NCI-H1436 (cell line): Measurements from ENCODE around the gene MFSD11.
"Not testable (repeated sequence)": the region's sequence is repeated elsewhere in the genome, so short reads cannot be mapped to it uniquely, and the experiment has no call there.

Experiments
- DNase-seq: peaks from one replicate; lab custom pipeline; 2025; lab: John Stamatoyannopoulos, UW

MFSD11 gene

DNA sequence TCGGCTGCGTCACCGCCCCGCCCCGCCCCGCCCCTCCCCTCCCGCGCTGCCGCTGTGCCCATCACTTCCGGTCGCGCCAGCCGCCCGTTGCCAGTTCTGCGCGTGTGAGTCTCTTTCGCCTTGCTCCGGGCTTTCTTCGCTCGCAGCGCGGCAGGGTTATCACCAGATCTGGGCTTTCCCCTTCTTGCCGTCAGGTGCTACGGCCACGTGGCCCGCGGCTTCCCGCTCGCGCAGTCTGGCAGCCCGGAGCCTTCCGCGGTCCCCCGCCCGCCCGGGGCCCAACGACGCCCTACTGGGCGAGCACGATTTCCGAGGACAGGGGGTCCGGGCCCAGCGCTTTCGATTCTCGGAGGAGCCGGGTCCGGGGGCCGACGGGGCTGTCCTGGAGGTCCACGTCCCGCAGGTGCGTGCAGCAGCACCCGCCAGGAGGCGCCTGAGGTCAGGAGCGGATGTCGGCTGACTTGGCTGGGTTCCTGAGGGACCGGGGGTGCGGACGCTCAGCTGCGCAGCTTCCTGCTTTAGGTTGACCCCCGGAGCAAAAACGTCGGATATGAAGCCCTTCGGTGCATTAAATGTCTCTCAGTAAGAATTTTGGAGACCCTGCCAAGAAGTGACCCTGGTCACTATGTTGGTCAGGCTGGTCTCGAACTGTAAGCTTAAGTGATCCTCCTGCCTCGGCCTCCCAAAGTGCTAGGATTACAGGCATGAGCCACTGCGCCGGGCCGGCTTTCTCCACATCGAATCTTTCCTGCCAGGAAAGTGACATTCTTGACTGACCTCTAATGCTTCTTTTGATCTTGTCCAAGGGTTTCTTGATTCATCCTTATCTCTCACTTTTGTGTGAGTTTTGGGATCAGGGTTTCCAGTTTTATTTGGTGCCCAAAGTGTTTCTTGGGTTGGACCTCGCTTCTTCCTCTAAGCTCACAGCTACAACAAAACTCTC, 10.9 kb upstream of the MFSD11 start, which contains the start of gene METTL23:
METTL23 (plus strand) TSS at position 64 of the 943 bp plus-strand sequence. CDS start 2,872 bp downstream, outside the sequence.
- DNase-seq = peak; percentile 81

DNA sequence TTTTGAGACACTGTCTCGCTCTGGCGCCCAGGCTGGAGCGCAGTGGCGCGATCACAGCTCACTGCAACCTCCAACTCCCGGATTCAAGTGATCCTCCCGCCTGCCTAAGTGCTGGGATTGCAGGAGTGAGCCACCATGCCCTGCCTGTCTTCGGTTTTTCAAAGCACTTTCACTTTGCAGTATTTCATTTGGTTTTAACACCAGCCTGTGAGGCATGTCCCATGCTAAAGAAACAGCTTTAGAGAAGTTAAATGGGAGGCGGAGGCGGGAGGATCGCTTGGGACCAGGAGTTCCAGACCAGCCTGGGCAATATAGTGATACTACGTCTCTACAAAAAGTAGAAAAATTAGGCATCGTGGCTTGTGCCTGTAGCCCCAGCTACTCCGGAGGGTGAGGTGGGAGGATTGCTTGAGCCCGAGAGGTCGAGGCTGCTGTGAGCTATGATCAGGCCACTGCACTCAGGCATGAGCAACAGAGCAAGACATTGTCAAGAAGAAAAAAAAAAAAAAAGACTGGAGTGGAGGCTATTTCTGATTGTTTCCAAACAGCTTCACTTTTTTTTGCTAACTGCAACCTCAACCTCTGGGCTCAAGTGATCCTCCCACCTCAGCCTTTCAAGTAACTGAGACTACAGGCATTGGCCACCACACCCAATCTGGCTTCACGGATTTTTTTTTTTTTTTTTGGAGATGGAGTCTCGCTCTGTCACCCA, 10.0 kb upstream of the MFSD11 start:
- no peak for DNase-seq

DNA sequence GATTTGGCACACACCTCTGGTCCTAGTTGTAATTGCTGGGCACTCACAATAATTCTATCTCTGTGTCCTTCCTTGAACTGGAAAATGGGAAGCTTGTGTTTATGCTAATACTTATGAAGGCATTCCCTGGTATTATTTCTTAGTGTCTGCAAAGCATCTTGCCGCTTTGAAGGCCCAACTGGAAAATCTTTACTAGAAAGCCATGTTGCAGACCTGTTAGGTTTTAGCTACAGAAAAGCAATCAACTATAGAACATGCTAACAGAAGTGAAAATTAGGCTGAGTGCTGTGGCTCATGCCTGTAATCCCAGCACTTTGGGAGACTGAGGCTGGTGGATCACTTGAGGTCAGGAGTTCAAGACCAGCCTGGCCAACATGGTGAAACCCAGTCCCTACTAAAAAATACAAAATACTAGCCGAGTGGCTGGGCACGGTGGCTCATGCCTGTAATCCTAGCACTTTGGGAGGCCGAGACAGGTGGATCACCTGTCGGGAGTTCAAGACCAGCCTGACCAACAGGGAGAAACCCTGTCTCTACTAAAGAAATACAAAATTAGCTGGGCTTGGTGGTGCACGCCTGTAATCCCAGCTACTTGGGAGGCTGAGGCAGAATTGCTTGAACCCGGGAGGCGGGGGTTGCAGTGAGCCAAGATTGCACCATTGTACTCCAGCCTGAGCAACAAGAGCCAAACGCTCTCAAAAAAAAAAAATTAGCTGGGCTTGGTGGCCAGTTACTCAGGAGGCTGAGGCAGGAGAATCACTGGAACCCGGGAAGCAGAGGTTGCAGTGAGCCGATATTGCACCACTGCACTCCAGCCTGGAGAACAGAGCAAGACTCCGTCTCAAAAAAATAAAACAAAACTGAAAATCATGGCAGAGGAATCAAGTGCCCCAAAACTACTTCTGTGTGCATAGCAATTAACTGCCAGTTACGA, 5.9 kb upstream of the MFSD11 start:
- DNase-seq = not testable (repeated sequence)

DNA sequence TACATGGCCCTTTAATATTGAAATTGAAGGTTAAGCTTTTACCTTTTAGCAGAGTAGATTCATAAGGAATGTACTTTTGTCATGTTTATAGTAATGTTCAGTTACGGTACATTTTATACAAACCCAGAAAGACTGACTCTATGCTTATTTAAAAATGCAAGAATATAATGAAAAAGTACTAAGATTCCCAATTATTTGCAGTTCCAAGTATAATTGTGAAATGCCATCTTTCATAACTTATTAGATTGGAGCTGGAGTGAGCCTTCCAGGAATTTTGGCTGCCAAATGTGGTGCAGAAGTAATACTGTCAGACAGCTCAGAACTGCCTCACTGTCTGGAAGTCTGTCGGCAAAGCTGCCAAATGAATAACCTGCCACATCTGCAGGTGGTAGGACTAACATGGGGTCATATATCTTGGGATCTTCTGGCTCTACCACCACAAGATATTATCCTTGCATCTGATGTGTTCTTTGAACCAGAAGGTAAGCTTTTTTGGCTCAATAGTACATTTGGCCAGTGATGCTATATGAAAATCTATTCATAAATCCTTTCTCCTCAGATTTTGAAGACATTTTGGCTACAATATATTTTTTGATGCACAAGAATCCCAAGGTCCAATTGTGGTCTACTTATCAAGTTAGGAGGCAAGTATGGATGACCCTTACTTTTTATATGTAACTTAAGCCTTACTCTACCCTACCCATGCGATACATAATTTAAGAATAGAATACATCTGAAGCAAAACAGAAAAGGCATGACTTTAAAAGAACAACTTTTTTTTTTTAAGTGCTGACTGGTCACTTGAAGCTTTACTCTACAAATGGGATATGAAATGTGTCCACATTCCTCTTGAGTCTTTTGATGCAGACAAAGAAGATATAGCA, 4.9 kb upstream of the MFSD11 start:
- DNase-seq = no peak

DNA sequence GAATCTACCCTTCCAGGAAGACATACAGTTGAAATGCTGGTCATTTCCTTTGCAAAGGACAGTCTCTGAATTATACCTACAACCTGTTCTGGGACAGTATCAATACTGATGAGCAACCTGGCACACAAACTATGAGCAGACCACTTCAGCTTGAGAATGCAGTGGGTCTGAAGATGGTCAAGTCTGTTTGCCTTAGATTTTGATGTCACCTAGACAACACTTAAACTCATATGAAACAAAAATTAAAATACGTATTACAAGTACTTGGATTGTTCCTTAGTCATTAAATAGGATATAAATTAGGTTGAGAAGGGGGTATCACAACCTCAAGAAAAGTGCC, 4.3 kb upstream of the MFSD11 start:
- DNase-seq = no peak

DNA sequence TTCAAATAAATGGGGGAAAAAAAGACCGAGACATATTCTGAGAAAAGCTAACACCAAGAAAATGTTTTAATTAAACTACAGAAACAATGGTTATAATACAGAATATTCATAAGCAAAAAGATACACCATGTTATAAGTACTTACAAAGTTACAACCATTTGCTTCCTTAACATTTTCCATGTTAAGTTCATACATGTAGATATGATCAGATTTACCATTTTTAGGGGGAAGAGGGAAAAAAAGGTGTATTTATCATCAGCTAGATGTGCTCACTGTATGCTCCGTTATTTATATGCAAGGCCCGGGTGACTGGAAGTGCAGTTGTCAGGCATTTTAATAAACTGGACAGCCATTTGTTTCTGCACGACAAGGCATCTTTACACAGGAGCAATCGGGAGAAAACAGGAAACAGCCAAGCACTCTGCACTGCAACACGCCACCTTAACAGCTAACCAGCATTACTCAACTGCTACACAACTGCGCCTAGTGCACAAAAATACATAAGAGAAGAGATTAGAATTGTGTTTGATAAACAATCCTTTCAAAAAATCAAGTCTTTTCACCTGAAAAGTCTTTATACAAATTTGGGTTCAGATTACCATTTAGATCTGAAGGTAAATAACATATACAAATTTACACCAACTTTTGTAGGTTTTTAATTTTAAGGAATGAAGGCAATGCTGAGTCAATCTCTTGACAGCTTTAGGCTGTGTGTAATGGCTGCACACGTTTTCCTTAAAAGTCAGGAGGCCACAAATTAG, 3.7 kb upstream of the MFSD11 start:
- no peak for DNase-seq

DNA sequence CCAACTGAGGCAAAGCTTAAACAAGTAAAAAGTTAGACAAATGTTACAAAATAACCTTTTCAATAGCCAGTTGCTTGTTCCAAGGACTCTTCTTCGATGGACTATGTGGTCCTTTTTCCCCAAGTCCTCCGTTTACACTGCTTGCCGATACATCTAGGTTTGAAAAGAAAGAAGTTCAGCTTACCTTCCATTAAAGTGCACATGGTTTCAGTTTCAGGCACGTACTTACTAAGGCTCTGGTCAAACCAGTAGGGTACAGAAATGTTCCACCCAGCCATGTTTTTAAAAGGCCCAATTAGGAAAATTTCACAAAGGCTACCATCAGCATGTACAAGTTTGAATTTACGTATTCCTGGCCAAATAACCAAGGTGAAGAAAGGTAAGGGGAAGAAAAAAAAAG, 2.9 kb upstream of the MFSD11 start:
- DNase-seq = no peak

DNA sequence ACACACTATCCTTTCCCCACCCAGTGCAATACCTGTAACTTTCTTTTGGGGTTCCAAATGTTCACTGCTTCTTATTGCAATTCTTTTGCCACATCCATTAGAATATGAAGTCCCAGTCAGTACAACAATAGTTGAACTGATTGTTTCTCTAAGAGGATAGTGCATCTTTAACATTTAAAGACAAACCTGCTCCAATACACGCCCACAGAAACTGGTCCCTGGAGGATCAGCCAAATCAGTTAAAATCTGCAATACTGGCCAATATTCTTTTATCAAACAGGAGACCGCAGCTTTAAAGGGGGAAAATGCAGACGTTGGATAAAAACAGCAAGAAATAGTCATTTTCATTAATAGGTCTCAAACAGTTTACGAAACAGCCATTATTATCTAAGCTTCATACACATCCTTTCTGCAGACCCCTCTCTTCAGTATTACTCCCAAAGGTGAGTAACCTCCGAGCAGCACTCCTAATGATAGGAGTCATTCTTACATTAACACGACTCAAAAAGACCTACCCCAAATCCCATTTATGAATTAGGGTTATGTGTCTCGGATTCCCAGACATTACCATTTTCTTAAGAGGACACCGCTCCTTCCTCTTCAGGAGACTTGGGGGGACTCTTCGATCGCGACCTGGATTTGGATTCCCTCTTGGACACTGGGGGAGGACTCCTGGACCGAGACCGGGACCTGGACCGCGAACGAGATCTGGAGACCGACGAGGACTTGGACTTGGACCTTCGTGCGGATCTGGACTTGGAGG, 2.2 kb upstream of the MFSD11 start:
- no peak for DNase-seq

DNA sequence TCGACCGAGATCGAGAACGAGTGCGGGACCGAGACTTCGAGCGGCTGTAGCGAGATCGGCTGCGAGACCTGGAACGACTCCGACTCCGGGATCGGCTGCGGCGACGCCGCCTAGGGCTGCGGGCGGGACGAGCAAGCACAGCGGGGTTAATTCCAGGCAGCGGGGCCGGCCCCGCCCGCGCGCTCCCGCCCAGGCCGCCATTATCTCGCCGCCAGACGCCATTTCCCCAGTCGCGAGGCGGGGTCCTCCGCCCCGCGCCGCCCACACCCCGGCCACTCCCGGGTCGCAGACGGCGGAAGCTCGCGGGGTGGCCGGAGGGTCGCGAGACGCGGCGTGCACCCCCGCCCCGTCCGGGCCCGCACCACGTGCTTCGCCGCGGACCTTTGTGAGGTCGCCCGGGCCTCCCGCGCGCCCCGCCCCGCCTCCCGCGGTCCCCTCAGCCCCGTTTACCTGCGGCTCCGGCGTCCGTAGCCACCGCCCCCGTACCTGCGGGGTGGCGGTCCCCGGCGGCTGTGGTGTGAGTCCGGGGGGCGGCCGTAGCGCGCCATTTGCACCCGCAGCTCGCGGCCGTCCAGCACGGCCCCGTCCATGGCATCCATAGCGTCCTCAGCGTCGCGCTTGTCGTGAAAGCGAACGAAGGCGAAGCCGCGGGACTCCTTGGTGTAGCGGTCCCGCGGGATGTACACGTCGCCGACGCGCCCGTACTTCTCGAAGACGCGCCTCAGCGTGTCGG, 1.4 kb upstream of the MFSD11 start:
- peak; percentile 63 for DNase-seq

DNA sequence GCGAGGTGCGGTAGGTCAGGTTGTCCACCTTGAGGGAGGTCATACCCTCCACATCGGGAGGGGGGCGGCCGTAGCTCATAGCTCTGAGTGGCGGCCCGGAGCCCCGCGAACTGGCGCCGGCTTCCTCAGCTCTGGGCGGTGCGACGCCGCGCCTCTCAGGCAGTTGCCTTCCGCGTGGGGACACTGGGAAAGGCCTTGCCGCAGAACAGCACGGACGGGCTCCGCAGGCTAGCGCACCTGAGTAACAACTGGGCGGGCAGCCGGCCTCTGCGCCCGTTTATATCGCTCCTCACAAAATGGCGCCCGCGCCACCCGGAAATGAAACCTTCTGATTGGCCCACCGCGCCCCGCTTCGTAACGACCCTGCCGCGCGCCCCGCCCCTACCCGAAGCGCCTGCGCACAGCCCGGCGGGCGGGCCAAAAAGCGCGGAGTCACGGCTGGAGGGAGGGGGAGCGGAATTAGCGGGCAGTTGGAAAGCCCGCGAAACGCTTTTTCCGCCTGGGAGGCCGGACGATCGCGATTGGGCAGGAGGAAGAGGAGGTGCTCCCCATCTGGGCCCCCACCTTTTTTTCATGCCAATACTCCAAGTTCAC, 740 bp upstream of the MFSD11 start, which contains the start of gene SRSF2:
SRSF2 (minus strand) TSS at position 250 of the 594 bp plus-strand sequence; CDS start at position 79, 171 bp downstream.
- DNase-seq = peak; percentile 100

DNA sequence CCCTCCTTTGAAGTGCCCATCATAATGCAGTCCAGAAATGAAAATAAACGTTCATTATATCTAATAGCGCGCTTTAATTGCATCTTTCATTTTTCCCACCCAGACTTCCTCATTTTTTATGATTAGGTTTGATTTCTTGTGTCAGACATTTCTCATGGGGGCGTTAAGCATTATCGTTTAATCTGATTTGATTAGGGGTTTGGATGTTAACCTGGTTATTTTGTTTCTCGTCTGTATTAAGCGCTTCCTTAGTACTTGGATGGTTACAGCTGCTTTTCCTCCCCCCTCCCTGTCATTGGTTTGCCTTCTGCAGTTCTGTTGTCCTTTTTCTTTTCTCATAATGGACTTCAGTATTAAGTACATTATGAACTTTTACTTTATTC, 540 bp downstream of the MFSD11 start:
- no peak for DNase-seq

DNA sequence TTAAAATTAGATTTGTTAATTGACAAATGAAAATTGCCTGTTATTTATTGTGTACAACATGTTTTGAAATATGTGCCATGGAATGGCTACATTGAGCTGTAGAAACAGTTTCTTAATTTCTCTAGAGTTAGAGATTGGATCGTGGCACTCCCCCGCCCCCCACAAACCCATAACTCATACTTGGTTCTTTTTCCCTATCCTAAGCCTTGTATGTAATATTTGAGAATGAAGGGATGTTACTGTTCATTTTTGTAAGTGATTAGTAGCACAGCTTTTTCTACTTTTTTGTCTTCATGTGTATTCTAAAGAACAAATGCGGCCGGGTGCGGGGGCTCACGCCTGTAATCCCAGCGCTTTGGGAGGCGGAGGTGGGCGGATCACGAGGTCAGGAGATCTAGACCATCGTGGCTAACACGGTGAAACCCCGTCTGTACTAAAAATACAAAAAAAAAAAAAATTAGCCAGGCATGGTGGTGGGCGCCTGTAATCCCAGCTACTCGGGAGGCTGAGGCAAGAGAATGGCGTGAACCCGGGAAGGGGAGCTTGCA, 1.7 kb downstream of the MFSD11 start:
- not testable (repeated sequence) for DNase-seq

DNA sequence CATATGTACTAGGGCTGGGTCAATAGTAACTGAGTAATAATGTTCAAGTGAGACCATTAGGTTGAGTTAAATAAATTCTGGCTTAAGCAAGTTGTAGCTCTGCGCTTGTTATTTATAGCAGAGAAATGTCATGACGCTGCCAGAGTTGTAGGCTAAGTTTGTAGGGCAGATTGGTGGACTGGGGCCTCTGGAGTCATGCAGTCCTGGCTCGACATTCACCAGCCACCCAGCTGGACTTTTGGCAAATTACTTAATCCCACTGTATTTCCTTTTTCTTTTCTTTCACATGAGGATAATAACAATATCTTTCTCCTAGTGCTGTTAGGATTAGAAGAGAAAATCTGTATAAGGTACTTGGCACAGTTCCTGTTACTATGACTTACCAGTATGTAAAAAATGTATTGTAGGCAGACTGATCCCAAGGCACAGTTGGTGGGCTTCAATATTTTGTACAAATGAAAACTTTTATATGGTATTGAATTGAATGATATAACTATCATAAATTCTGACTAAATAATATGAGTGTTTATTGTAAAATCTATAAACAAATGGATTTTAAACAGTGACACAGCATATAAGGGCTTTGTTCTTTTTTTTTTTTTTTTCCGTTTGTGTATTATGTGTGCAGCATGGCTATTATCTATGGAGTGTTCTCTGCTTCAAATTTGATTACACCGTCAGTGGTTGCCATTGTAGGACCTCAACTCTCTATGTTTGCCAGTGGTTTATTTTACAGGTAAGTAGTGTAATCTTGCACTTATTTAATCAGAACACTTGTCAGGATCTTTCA, 2.6 kb downstream of the MFSD11 start:
- peak; percentile 72 for DNase-seq

DNA sequence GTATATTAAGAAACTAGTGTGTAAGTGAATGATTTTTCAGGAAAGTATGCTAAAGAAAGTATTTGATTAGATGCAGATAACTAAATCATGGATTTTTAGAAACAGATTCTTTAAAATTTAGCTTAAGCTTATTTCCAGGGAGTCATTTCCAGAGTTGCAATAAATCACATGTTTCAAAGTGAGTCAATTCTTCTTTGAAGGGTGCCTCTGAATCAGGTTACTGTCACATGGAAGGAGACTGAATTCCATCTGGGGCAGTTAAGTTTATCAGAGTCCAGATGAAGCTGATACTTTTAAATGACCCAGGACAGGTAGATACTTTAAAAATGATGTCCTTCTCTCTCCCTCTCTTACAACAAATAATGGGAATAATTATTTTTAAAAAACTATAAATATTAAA, 5.0 kb downstream of the MFSD11 start:
- DNase-seq = no peak

DNA sequence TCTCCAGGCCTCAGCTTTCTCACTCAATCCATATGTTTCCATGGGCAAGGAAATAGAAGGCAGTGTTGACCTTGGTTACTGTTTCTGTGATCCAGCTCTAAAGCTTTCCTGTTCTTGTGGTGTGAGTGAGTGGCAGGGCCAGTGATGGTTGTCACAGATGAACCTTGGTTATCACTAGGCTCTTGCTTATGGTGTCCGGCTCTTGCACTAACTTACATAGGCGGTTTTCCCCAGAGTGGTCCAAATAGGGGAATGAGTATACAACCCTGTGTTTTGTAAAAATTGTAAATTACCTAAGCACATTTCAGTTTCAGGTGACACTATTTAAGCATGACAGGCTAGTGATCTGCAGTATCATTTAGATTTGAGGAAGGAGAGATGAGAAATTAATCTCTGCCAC, 6.8 kb downstream of the MFSD11 start:
- no peak for DNase-seq

DNA sequence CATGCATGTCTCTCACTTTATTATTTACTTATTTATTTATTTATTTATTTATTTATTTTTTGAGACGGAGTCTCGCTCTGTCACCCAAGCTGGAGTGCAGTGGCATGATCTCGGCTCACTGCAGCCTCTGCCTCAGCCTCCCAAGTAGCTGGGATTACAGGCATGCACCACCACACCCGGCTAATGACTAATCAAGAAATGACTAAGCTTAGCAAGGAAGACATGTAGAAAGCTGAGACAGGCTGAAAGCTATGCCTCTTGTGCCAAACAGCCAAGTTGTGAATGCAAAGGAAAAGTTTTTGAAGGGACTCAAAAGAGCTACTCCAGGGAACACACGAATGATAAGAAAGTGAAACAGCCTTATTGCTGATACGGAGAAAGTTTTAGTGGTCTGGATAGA, 7.9 kb downstream of the MFSD11 start:
- not testable (repeated sequence) for DNase-seq

DNA sequence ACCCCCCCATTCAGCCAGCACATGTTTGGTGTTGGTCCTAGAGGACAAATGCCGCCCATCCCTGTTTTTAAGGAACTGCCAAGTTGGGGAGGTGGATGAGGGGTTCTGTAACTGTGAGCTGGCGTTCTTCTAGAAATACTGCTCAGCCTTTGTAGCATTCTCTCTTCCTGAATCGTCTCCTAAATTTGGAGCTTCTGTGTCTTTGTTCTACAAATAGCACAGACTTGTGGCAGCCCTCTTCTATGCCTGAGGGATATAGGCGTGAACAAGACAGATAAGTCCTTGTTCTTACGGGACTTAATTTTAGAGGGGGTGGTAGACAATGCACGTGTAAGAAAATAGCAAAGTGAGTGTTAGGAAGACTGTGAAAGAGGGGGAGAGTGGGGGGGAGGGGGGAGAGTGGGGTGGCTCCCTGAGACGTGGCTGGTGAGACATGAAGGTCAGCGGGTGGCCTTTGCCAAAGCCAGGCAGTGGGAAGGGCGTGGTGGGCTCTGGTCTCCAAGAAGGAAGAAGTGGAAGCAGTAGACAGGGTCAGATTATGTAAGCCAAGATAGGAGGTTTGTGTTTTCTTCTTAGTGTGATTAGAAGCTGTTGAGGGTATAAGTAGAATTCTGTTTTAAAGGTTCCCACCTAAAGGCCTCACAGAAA, 9.9 kb downstream of the MFSD11 start:
- no peak for DNase-seq
